ENCODE data around the gene AP2M1. TPM values are rescaled to one million over a fixed set of nuclear protein-coding genes. Genes with fewer than 3 reads are reported as not detected.

The AP2M1 gene
- total and polyA plus RNA-seq, 4 donors = 153 to 333 (median 251) TPM

- Histone ChIP-seq H3K4me1 (ENCODE audit: control insufficient read depth in 5 of 5, insufficient read depth in 5 of 5, low read length in 5 of 5) (peaks cover 5 to 16% (median 8%) of the 10 kb centered on the region in 5 donors), H3K27me3 (ENCODE audit: control insufficient read depth in 3 of 3, insufficient read depth in 3 of 3, low read length in 2 of 3) (no peaks in the 10 kb centered on the region), H3K4me3 (no peak overlapping the region), H3K9me3 (ENCODE audit: control insufficient read depth in 4 of 4, insufficient read depth in 3 of 4, low read length in 3 of 4) (no peaks in the 10 kb centered on the region), H3K36me3 (ENCODE audit: control insufficient read depth in 4 of 4, insufficient read depth in 4 of 4, low read length in 4 of 4) (peaks cover 24 to 57% (median 40%) of the 10 kb centered on the region in 4 donors), H3K27ac (ENCODE audit: low read depth in 1 of 2, low read length in 1 of 2) (no peak overlapping the region), H3K9ac (ENCODE audit: insufficient read depth in 1 of 2, low read length in 2 of 2) (no peak overlapping the region)
- ATAC-seq (ENCODE audit: insufficient read depth, low FRiP score) (no peak), DNase-seq (no peak)
- WGBS, 2 donors = 94 to 97% methylated on average over 16 of the region's 16 CpGs
- TF ChIP-seq CTCF (IDR thresholded peaks at IDR 0.05; ENCODE audit: control extremely low read depth, extremely low read depth) = no peak
Observed at GRCh38 chr3:184164648-184165330, 9.9 kb upstream of the AP2M1 start.

GRCh38 chr3:184165543-184165942 is 9.1 kb upstream of the AP2M1 start:
- DNase-seq (no peak), ATAC-seq (ENCODE audit: insufficient read depth, low FRiP score) (no peak)
- Histone ChIP-seq H3K36me3 (ENCODE audit: control insufficient read depth in 4 of 4, insufficient read depth in 4 of 4, low read length in 4 of 4) (peaks cover 31 to 57% (median 44%) of the 10 kb centered on the region in 4 donors), H3K9me3 (ENCODE audit: control insufficient read depth in 4 of 4, insufficient read depth in 3 of 4, low read length in 3 of 4) (no peaks in the 10 kb centered on the region), H3K27ac (ENCODE audit: low read depth in 1 of 2, low read length in 1 of 2) (no peak overlapping the region), H3K27me3 (ENCODE audit: control insufficient read depth in 3 of 3, insufficient read depth in 3 of 3, low read length in 2 of 3) (no peaks in the 10 kb centered on the region), H3K4me1 (ENCODE audit: control insufficient read depth in 5 of 5, insufficient read depth in 5 of 5, low read length in 5 of 5) (peaks cover 1 to 11% (median 5%) of the 10 kb centered on the region in 5 donors), H3K4me3 (no peak overlapping the region), H3K9ac (ENCODE audit: insufficient read depth in 1 of 2, low read length in 2 of 2) (no peak overlapping the region)
- 96 to 98% methylated on average over 3 of the region's 3 CpGs for WGBS, 2 donors
- TF ChIP-seq CTCF (IDR thresholded peaks at IDR 0.05; ENCODE audit: control extremely low read depth, extremely low read depth) = no peak

- H3K4me1 ChIP-seq (ENCODE audit: control insufficient read depth in 5 of 5, insufficient read depth in 5 of 5, low read length in 5 of 5) = peaks cover 0 to 3% (median 0%) of the 10 kb centered on the region in 5 donors
- H3K27ac ChIP-seq (ENCODE audit: low read depth in 1 of 2, low read length in 1 of 2) = no peak overlapping the region
- H3K36me3 ChIP-seq (ENCODE audit: control insufficient read depth in 4 of 4, insufficient read depth in 4 of 4, low read length in 4 of 4) = peaks cover 40 to 65% (median 54%) of the 10 kb centered on the region in 4 donors
- no peak overlapping the region for H3K9ac ChIP-seq (ENCODE audit: insufficient read depth in 1 of 2, low read length in 2 of 2)
- no peaks in the 10 kb centered on the region for H3K27me3 ChIP-seq (ENCODE audit: control insufficient read depth in 3 of 3, insufficient read depth in 3 of 3, low read length in 2 of 3)
- H3K4me3 ChIP-seq = no peak overlapping the region
- ATAC-seq (ENCODE audit: insufficient read depth, low FRiP score) (no peak), DNase-seq (no peak)
- TF ChIP-seq CTCF (IDR thresholded peaks at IDR 0.05; ENCODE audit: control extremely low read depth, extremely low read depth) = no peak
- no peaks in the 10 kb centered on the region for H3K9me3 ChIP-seq (ENCODE audit: control insufficient read depth in 4 of 4, insufficient read depth in 3 of 4, low read length in 3 of 4)
- WGBS, 2 donors = 95 to 100% methylated on average over 6 of the region's 6 CpGs
Observed at GRCh38 chr3:184166671-184167070, 8.0 kb upstream of the AP2M1 start.
